ENCODE results near the gene CCDC102A.
"Not testable (repeated sequence)": the region's sequence is repeated elsewhere in the genome, so short reads cannot be mapped to it uniquely, and the experiment has no call there.

The CCDC102A gene

GRCh38 chr16:57536306-57537193 is at the start of gene CCDC102A:
Gene CCDC102A (minus strand): TSS chr16:57536571. CDS start chr16:57529177, 7,394 bp downstream.
- in situ Hi-C loops (cut with HindIII; ENCODE audit: low sequenced_read_pairs), result no loop called here

DNA sequence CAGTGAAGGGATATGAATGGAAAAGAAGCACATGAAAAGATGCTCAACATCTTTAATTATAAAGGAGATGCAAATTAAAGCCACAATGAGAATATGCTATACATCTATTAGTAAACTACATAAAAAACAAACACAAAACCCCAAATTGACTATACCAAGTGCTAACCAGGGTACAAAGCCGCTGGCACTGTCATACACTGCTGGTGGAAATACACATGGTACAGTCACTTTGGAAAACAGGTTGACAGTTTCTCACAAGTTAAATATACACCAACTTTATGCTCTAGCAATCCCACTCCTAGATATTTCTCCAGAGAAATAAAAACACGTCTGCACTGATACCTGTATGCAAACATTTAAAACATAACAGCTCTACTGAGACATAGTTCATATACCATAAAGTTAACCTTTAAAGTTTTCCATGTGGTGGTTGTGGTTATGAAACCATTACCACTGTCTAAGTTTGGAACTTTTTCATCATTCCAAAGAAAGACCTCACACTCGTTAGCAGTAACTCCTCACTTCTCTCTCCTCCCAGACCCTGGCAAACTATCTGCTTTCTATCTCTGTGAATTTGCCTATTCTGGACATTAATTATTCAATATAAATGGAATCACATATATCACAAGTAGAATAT is 48.8 kb upstream of the CCDC102A start:
- in situ Hi-C loops (cut with HindIII; ENCODE audit: low sequenced_read_pairs), result no loop called here

DNA sequence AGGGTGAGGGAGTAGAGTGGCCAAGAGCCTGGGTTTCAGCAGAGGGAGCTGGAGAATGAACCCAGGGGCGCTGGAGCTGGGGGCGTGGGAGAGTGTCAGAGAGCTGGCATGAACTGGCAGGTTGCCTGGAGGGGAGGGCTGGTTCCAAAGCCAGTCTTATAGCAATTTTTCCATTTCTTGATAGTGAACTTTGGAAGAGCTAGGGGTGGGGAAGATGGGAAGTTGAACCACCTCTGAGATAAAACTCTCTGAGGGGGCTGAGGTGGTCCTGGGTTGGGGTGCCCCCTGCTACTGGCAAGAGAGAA is 42.9 kb upstream of the CCDC102A start:
- in situ Hi-C loops (cut with HindIII; ENCODE audit: low sequenced_read_pairs), result loop anchor here (5.0 to 10.0 kb wide), 4 partner anchors 63 to 293 kb away; no protein-coding TSS in a partner anchor

- in situ Hi-C loops (cut with HindIII; ENCODE audit: low sequenced_read_pairs), result loop anchor here (5.0 to 10.0 kb wide), 4 partner anchors 64 to 294 kb away; no protein-coding TSS in a partner anchor
Measured at GRCh38 chr16:57578521-57579360, 42.4 kb upstream of the CCDC102A start.

- in situ Hi-C loops (cut with HindIII; ENCODE audit: low sequenced_read_pairs), result loop anchor here (5.0 to 10.0 kb wide), 4 partner anchors 65 to 295 kb away; no protein-coding TSS in a partner anchor
Measured at GRCh38 chr16:57577691-57578224, 41.4 kb upstream of the CCDC102A start.

- in situ Hi-C loops (cut with HindIII; ENCODE audit: low sequenced_read_pairs), result loop anchor here (5.0 to 10.0 kb wide), 4 partner anchors 65 to 295 kb away; no protein-coding TSS in a partner anchor
Measured at GRCh38 chr16:57577214-57577613, 40.8 kb upstream of the CCDC102A start.

GRCh38 chr16:57576429-57576870 is 40.1 kb upstream of the CCDC102A start:
- in situ Hi-C loops (cut with HindIII; ENCODE audit: low sequenced_read_pairs), result loop anchor here (5.0 to 10.0 kb wide), 4 partner anchors 66 to 296 kb away; no protein-coding TSS in a partner anchor

DNA sequence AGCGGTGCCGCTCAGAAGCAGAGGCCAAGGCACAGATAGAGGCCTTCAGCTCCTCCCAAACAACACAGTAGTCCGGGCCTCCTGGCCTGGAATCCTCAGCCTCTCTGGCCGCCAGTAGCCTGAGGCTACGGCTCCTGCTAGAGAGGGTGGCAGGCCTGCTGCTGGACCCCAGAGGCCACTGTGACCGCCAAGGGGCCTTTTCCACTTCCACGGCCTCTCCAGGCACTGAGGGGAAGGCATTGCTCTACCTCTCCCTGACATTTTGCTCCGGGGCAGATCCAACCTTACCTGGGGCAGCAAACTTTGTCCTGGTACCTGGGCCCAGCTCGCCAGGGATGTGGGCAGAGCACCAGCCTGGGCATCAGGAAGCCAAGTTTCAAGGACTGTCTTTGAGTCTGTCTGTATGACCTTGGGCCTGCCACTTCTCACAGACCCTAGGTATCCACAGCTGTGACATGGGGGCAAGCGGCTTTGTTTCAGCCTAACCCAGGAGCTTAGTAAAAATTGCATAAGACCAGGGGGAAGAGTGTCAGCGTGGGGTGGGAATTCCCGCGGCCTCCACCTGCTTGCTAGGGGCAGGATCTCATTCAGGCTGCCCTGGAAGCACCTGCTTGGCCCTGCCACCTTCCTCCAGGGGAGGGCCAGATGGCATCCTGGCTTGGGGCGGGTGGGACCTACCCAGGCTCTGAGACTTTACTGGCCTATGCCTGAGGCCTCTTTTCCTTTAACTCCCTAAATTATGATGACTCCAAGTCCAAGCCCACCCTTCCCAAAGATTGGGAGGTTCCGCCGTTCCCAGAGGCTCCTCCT is 39.3 kb upstream of the CCDC102A start:
- in situ Hi-C loops (cut with HindIII; ENCODE audit: low sequenced_read_pairs), result loop anchor here (5.0 to 10.0 kb wide), 4 partner anchors 67 to 297 kb away; no protein-coding TSS in a partner anchor

- in situ Hi-C loops (cut with HindIII; ENCODE audit: low sequenced_read_pairs), result loop anchor here (5.0 to 10.0 kb wide), 4 partner anchors 67 to 297 kb away; no protein-coding TSS in a partner anchor
Measured at GRCh38 chr16:57574646-57575467, 38.5 kb upstream of the CCDC102A start.

DNA sequence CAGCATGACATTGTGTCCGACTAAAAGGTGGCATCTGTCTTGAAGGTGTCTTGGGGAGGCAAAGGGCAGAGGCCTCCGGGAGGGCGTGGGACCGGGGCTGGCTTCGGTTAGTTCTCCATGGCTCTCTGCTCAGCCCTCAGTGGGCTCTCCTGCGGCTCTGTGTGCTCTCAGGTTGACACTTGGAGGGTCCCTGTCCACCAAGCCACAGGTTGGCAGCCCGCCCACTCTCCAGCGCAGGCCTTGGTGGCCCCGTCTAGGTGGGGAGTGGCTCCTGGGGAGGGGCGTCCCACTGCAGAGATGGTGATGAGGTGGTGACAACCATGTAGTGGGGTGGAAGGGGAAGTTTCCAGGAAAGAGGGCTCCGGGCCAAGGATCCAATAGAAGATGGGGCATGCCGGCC is 37.7 kb upstream of the CCDC102A start:
- in situ Hi-C loops (cut with HindIII; ENCODE audit: low sequenced_read_pairs), result loop anchor here (10.0 kb wide), 1 partner anchor 69 kb away; no protein-coding TSS in a partner anchor

GRCh38 chr16:57572978-57573728 is 36.8 kb upstream of the CCDC102A start:
- in situ Hi-C loops (cut with HindIII; ENCODE audit: low sequenced_read_pairs), result loop anchor here (10.0 kb wide), 1 partner anchor 68 kb away; no protein-coding TSS in a partner anchor

GRCh38 chr16:57571098-57571497 is 34.7 kb upstream of the CCDC102A start:
- in situ Hi-C loops (cut with HindIII; ENCODE audit: low sequenced_read_pairs), result loop anchor here (10.0 kb wide), 1 partner anchor 66 kb away; no protein-coding TSS in a partner anchor

- in situ Hi-C loops (cut with HindIII; ENCODE audit: low sequenced_read_pairs), result loop anchor here (10.0 kb wide), 1 partner anchor 66 kb away; no protein-coding TSS in a partner anchor
Measured at GRCh38 chr16:57570301-57571070, 34.1 kb upstream of the CCDC102A start.

DNA sequence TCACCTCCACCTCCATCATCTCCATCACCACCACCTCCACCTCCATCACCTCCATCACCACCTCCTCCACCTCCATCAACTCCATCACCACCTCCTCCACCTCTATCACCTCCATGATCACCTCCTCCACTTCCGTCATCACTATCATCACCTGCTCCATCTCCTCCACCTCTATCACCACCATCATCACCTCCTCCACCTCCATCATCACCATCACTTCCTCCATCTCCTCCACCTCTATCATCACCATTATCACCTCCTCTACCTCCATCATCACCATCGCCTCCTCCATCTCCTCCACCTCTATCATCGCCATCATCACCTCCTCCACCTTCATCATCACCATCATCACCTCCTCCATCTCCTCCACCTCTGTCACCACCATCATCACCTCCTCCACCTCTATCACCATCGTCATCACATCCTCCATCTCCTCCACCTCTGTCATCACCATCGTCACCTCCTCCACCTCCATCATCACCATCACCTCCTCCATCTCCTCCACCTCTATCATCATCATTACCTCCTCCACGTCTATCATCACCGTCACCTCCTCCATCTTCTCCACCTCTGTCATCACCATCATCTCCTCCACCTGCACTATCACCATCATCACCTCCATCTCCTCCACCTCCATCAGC is 33.1 kb upstream of the CCDC102A start:
- in situ Hi-C loops (cut with HindIII; ENCODE audit: low sequenced_read_pairs), result no loop called here

DNA sequence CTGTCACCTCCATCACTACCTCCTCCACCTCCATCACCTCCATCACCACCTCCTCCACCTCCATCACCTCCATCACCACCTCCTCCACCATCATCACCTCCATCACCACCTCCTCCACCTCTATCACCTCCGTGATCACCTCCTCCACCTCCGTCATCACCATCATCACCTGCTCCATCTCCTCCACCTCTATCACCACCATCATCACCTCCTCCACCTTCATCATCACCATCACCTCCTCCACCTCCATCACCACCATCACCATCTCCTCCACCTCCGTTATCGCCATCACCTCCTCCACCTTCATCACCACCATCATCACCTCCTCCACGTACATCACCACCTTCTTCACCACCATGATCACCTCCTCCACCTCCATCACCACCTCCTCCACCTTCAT is 32.4 kb upstream of the CCDC102A start:
- in situ Hi-C loops (cut with HindIII; ENCODE audit: low sequenced_read_pairs), result not testable (repeated sequence)

GRCh38 chr16:57568173-57568678 is 31.9 kb upstream of the CCDC102A start:
- in situ Hi-C loops (cut with HindIII; ENCODE audit: low sequenced_read_pairs), result no loop called here
